Stimulated activated CD4-positive, alpha-beta T cell treated with anti-CD3 and anti-CD28 coated beads, Interleukin-12 subunit alpha, Interleukin-12 subunit beta, amount 100 ng/mL, for 4 hours (primary cell): Measurements from ENCODE around the gene METTL8.

ENCODE experiments used
- DNase-seq: peaks from one replicate; pipeline ENCODE4 v3.0.0-alpha.2; 2020

Gene METTL8

GRCh38 chr2:171433763-171434012, at the start of gene METTL8:
Gene METTL8 (minus strand): TSS chr2:171433990. CDS start chr2:171392185, 41,805 bp downstream.
- no peak for DNase-seq

- no peak for DNase-seq
Measured at GRCh38 chr2:171482877-171483276, 49.1 kb upstream of the METTL8 start.

DNA sequence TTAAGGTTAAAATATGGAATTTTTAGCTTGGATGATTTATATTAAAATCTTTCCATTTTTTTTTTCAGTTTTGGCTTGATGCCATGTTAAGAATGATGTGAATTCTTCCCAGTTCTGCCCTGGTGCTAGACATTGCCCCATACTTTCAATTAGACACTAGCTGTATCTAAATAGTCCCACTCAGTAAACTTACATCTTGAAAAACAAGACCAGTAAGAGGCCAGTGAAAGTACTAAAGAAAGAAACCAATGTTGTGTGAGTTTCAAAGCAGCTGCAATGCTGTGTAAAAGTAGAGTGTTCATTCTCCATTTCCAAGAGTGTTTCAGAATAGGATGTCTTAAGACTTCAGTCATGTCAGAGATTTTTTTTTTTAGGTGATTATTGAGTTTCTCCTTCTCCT, 48.5 kb upstream of the METTL8 start:
- DNase-seq: no peak

GRCh38 chr2:171480908-171481307, 47.1 kb upstream of the METTL8 start:
- no peak for DNase-seq

- DNase-seq: no peak
Measured at GRCh38 chr2:171479154-171479814, 45.5 kb upstream of the METTL8 start.

DNA sequence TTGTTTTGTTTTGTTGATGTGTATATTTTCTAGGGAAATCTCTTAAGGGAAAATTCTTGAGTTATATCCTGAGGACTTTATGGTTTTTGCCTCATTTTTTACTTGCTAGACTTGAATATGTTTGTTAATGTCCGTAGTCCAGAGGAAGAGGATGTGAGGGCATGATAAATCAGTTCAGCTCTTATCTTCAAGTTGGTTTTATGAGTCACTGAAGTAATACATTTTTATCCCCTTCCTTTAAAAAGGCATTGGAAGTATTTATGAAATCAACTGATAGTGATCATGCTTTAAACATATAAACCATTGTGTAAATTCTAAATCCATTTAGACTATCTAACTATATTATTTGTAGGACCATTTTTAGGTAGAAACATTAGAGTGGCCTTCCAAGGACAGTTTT, 44.6 kb upstream of the METTL8 start:
- no peak for DNase-seq

DNA sequence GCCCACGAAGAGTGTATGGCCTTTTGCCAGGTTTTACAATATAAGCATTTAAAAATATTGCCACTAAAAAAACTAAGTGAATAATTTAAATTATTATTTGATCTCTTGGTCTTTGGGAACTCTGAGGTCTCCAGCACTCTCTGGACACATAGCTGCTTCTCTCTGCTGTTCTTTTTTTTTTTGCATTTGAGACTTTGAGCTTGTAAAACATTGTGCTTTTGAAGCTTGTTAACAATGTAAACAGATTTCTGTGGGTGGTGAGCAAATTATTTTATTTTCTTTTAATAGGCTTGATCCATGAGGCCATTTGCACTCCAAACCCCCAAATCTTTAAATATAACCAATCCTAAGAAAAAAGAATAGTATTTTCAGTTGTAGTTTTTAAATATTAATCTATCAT, 42.2 kb upstream of the METTL8 start:
- DNase-seq: no peak

DNA sequence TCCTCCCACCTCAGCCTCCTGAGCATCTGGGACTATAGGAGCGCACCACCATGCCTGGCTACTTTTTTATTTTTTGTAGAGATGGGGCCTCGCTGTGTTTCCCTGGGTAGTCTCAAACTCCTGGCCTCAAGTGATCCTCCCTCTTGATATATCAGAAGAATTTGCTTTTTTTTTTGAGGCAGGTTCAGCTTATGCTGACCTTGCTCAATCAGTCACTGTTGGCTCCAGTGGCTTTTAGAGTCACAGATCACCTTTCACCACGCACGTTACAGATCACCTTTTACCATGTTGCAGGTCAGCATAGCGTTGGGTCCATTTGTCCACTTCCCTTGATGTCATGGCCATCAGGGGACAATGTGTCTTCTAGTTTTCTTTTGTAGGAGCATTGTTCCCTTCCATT, 36.3 kb upstream of the METTL8 start:
- DNase-seq: no peak

- no peak for DNase-seq
Measured at GRCh38 chr2:171469176-171469575, 35.4 kb upstream of the METTL8 start.

DNA sequence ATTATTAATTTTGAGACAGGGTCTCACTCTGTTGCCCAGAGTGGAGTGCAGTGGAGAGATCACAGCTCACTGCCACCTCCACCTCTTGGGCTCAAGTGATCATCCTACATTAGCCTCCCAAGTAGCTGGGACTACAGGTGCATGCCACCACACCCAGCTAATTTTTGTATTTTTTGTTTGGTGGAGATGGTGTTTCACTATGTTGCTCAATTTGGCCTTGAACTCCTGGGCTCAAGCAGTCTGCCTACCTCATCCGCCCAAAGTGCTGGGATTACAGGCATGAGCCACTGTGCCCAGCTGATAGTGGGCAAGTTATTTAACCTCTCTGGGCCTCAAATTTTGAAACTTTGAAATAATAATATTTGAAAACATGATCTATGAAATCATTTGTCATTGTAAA, 26.7 kb upstream of the METTL8 start:
- DNase-seq: no peak

GRCh38 chr2:171459498-171459897, 25.7 kb upstream of the METTL8 start:
- DNase-seq: no peak

DNA sequence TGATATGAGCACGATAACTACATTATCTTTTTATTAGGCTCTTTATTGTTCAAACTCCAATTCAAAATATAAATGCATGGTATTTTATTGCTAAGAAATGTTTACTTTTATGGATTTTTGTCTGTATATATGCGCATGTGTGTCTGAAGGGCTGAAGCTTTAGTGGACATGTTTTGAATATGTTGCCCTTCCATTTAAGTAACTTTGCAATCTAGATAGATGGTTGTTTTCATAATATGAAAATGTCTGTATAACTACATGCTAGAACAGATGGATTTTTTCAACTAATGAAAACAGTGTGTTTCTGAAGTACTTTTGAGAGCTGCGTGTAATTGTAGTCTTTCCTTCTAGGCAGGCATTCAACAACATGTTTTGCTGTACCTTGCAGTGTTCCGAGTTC, 19.0 kb upstream of the METTL8 start:
- no peak for DNase-seq

GRCh38 chr2:171451074-171451473, 17.3 kb upstream of the METTL8 start:
- DNase-seq: no peak

DNA sequence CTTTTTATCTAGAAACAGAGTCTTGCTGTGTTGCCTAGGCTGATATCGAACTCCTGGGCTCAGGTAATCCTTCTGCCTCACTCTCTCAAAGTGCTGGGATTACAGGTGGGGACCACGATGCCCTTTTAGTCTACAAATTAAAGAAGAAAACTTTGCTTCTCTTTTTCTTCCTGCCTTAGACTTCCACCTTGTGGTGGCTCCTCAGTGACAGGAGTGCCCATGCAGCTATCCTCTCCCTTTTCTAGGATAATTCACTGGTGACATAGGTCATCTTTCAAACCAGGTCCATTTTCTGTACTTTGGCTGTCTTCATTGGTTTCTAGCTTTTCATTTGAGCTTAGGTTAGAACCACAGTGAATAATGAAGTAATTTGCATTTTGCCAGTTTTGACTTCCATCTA, 13.9 kb upstream of the METTL8 start:
- no peak for DNase-seq

- no peak for DNase-seq
Measured at GRCh38 chr2:171441470-171441869, 7.7 kb upstream of the METTL8 start.

DNA sequence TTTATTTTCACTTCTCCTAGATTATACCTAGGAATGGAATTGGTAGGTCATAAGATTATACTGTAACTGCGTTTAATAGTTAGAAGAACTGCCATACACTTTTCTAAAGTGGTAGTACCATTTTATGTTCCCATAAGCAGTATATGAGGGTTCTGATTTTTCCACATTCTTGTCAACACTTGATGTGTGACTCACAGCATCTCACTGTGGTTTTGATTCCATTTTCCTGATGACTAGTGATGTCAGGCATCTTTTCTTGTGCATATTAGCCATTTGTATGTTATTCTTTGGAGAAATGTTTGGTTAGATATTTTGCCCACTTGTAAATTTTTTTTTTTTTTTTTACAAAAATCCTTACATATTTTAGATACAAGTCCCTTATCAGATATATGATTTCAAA, 2.5 kb upstream of the METTL8 start:
- no peak for DNase-seq

- peak; percentile 90 for DNase-seq
Measured at GRCh38 chr2:171434013-171434989, 511 bp upstream of the METTL8 start, which contains the start of gene DCAF17. Gene DCAF17 (plus strand): TSS chr2:171434226. CDS start chr2:171434578, 352 bp downstream.

- DNase-seq: peak; percentile 36
Measured at GRCh38 chr2:171432969-171433762, 624 bp downstream of the METTL8 start.

DNA sequence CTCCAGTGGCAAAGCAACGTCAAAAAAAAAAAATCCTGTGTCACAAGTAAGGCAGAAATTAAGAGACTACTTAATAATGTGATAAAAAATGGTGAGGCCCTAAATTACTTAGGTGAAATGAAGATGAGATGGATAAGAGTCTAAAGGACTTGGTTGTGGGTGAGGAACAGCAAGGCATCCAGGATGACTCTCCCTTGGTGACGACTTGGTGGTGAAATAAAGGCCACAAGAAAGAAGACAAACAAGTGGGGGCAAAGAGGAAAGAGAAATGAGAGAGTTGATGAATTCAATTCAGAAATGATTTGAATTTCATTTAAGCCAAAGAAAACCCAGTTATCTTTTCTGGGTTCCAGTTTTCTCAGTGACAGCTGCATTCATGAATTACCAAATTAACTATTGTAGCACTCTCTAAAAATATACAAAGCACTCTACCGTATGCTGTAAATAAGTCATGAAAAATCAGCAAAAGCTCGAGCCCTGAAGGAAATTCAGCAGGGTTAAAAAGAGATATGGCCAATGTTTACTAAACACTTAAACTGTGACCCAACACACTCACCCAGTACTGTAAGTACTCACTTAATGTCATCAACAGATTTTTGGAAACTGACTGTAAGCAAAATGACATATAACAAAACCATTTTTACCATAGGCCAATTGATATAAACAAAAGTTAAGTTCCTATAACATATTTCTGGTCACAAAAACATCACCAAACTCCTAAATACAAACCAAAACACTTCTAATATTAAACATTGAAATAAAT, 1.4 kb downstream of the METTL8 start:
- DNase-seq: no peak

- no peak for DNase-seq
Measured at GRCh38 chr2:171431677-171432167, 2.1 kb downstream of the METTL8 start.

DNA sequence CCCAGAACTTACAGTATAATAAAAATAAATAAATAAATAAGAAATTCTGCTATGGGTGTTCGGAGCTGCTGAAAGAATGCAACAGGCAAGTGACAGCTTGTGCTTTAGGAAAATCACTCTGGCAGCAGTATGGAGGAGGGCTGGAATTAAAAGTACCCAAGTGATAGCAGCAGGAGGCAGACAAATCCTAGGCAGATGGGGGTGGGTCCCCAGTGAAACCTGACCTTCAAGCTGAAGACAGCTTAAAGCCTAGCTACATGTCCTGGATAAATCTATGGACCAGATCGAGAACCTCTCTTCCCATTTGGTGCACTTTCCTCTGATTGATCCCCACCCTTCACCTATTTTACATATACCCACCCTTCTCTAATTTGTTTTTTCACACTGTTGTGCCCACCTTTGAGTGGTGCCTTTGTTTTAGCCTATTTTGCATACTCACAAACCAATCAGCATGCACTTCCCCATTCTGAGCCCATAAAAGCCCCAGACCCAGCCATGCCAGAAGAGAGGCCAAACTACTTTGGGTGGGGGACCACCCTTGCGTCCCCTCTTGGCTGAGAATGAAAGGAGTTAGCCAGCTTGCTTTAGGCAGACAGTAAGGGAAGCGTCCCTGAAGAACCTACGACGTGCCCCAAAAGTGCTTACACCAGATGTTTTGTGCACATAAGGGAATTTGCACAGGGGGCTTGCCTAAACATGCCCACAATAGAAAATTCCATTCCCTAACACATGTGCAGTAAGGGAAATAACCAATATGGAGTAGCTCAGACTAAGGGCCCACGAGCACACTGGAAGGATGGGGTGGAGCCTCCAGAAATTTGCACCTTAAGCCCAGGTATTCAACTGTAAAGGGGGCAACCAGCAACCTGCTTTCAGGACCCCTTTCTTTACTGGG, 3.0 kb downstream of the METTL8 start:
- no peak for DNase-seq
